Choroid plexus epithelial cell (primary cell): ENCODE data around the gene BRSK2.
"Not testable (repeated sequence)": the region's sequence is repeated elsewhere in the genome, so short reads cannot be mapped to it uniquely, and the experiment has no call there.

Source experiments
- DNase-seq: peaks from one replicate; pipeline ENCODE4 v3.0.0-alpha.2; 2010; ENCODE audit warnings: low read depth
- H3K4me3 ChIP-seq: 2 replicates; pipeline ENCODE4 v1.5.1; 2011; ENCODE audit warnings: low read depth, mild to moderate bottlenecking, control low read depth, low read length, moderate library complexity
- CTCF ChIP-seq: conservative IDR thresholded peaks from 2 replicates; pipeline ENCODE4 v1.5.1; 2011; ENCODE audit warnings: low read depth, mild to moderate bottlenecking, control low read depth, inconsistent platforms, low read length, moderate library complexity

Gene BRSK2

GRCh38 chr11:1414650-1415049 is 24.9 kb downstream of the BRSK2 start:
- DNase-seq: no peak
- no peak for TF ChIP-seq CTCF
- no peak overlapping the region for H3K4me3 ChIP-seq

- no peak for TF ChIP-seq CTCF
- DNase-seq: no peak
- H3K4me3 ChIP-seq: no peak overlapping the region
These were observed 25.9 kb downstream of the BRSK2 start for GRCh38 chr11:1415631-1416030.

- H3K4me3 ChIP-seq: not testable (repeated sequence)
- DNase-seq: peak; percentile 10
These were observed 28.6 kb downstream of the BRSK2 start for GRCh38 chr11:1418192-1418795.

GRCh38 chr11:1419811-1420210 is 30.1 kb downstream of the BRSK2 start:
- no peak overlapping the region for H3K4me3 ChIP-seq
- no peak for TF ChIP-seq CTCF
- no peak for DNase-seq

- no peak for DNase-seq
- no peak for TF ChIP-seq CTCF
- H3K4me3 ChIP-seq: no peak overlapping the region
These were observed 31.6 kb downstream of the BRSK2 start for GRCh38 chr11:1421291-1421690.

- TF ChIP-seq CTCF: no peak
These were observed 32.7 kb downstream of the BRSK2 start for GRCh38 chr11:1422481-1422880.

GRCh38 chr11:1422981-1423380 is 33.2 kb downstream of the BRSK2 start:
- H3K4me3 ChIP-seq: no peak overlapping the region
- TF ChIP-seq CTCF: no peak
- no peak for DNase-seq

More at GRCh38 chr11:1422481-1422880, 32.7 kb downstream of the BRSK2 start:
- H3K4me3 ChIP-seq: no peak overlapping the region
- DNase-seq: peak; percentile 29

GRCh38 chr11:1423406-1423805 is 33.7 kb downstream of the BRSK2 start:
- DNase-seq, H3K4me3 ChIP-seq: not testable (repeated sequence)
